ENCODE measurements around the gene TMC5.

DNA sequence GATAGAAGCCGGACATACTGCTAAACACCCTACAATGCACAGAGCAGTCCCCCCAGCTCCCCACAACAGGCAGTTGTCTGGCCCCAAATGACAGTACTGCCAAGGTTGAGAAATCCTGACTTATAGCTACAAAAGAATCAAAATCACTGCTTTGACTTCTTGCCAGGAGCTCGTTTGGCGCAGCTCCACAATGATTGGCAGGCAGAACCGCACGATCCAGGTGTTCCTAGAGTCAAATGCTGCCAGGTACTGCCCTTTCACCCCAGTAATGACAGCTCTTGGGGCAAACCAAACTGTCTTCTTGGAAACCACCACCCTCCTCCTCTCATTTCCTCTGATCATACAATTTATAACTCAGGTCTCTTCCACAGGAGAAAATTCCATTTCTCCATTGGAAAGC lies 2.2 kb upstream of the TMC5 start:
- TF ChIP-seq, protein P1, sequence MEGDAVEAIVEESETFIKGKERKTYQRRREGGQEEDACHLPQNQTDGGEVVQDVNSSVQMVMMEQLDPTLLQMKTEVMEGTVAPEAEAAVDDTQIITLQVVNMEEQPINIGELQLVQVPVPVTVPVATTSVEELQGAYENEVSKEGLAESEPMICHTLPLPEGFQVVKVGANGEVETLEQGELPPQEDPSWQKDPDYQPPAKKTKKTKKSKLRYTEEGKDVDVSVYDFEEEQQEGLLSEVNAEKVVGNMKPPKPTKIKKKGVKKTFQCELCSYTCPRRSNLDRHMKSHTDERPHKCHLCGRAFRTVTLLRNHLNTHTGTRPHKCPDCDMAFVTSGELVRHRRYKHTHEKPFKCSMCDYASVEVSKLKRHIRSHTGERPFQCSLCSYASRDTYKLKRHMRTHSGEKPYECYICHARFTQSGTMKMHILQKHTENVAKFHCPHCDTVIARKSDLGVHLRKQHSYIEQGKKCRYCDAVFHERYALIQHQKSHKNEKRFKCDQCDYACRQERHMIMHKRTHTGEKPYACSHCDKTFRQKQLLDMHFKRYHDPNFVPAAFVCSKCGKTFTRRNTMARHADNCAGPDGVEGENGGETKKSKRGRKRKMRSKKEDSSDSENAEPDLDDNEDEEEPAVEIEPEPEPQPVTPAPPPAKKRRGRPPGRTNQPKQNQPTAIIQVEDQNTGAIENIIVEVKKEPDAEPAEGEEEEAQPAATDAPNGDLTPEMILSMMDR (IDR thresholded peaks at IDR 0.05), result no peak
- TF ChIP-seq EP300 (IDR thresholded peaks at IDR 0.05), result no peak

All from tibial nerve (tissue), 4 donors.